ENCODE measurements around the gene AHCYL1.

AHCYL1 gene

DNA sequence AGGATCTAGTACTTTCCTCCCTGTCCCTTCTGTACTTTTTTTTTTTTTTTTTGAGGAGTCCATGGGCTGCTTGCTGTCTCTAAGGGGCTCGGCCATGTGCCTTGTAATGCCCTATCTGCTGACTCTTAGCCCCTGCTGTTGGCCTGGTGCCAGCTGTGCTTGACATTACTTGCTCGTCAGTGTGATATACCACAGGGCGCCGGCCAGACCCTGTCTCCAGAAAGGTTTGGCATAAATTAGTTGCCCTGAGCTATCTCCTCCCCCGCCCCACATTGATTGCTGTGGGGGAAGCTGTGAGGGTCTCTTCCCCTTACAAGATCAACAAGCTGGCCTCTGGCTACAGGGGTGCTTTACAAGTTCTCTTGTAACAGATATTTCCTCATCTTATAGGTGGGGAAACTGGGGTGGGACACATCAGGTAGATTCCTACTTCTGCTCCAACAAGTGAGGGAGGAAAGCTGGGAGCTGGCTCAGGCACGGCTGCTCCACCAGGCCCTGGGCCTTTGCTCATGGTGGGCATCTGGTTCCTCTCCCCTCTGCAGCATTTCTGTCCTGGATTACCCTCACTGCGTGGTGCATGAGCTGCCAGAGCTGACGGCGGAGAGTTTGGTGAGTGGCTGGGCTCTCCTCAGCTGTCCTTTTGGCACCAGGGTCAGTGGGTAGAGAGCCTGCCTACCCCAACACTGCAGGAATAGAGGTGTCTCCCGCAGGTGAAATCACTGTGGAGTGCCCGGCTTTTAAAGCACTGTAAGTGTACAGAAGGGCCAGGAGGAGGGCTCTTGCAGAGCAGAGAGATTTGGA is 65.4 kb downstream of the AHCYL1 start:
- DNase-seq (ENCODE audit: extremely low read depth, low read depth): no peak
- TF ChIP-seq, protein P1, sequence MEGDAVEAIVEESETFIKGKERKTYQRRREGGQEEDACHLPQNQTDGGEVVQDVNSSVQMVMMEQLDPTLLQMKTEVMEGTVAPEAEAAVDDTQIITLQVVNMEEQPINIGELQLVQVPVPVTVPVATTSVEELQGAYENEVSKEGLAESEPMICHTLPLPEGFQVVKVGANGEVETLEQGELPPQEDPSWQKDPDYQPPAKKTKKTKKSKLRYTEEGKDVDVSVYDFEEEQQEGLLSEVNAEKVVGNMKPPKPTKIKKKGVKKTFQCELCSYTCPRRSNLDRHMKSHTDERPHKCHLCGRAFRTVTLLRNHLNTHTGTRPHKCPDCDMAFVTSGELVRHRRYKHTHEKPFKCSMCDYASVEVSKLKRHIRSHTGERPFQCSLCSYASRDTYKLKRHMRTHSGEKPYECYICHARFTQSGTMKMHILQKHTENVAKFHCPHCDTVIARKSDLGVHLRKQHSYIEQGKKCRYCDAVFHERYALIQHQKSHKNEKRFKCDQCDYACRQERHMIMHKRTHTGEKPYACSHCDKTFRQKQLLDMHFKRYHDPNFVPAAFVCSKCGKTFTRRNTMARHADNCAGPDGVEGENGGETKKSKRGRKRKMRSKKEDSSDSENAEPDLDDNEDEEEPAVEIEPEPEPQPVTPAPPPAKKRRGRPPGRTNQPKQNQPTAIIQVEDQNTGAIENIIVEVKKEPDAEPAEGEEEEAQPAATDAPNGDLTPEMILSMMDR (IDR thresholded peaks at IDR 0.05; ENCODE audit: low read depth, low read length, missing control alignments): no peak
- H3K4me3 ChIP-seq (replicated peaks; ENCODE audit: low read depth, low read length): no peak overlapping the region

DNA sequence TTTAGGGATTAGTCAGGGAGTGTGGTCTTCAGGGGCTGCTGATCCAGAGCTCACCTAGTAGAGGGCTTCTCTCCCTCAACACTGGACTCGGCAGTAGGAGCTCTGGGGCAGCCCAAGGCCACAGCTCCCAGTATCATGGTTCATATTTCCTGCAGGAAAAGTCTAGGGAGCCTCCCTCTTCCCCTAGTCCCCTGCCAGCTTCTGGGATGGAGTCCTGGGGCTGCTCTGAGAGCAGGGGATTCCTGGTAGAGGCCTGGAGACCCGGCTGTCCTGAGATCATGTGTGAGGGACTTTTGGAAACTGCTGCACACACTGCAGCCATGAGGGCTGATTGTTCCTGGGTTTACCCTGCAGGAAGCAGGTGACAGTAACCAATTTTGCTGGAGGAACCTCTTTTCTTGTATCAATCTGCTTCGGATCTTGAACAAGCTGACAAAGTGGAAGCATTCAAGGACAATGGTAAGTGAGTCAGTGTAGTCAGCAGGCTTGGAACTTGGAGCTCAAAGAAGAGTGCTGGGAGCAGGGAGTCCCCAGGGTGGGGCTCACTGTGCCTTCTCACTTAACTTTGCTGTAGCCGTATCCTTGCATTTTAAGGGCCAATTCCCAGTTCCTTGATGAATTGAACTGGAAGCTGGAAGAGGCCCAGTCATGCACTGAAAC is 66.2 kb downstream of the AHCYL1 start:
- no peak overlapping the region for H3K4me3 ChIP-seq (replicated peaks; ENCODE audit: low read depth, low read length)
- DNase-seq (ENCODE audit: extremely low read depth, low read depth): no peak
- TF ChIP-seq, protein P1 (IDR thresholded peaks at IDR 0.05; ENCODE audit: low read depth, low read length, missing control alignments): no peak

DNA sequence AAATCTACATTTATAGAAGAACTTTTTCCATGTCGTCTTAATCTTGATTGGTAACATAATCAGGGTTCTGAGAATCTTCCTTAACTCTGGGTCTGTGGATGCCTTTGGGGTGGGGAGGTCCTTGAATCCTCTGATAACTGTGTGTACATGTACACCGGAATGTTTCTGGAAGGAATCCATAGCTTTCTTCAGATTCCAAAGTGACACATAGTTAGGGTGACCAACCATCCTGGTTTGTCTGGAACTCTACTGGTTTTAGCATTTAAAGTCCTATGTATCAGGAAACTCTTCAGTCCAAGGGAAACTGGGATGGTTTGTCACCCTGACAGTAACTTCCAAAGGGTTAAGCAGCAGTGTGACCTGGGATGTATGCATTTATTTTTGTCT is 66.7 kb downstream of the AHCYL1 start:
- TF ChIP-seq, protein P1 (IDR thresholded peaks at IDR 0.05; ENCODE audit: low read depth, low read length, missing control alignments): no peak
- H3K4me3 ChIP-seq (replicated peaks; ENCODE audit: low read depth, low read length): no peak overlapping the region
- no peak for DNase-seq (ENCODE audit: extremely low read depth, low read depth)

GRCh38 chr1:110053552-110054428 is 69.2 kb downstream of the AHCYL1 start:
- H3K4me3 ChIP-seq (replicated peaks; ENCODE audit: low read depth, low read length): no peak overlapping the region
- TF ChIP-seq, protein P1 (IDR thresholded peaks at IDR 0.05; ENCODE audit: low read depth, low read length, missing control alignments): peak; percentile 98
- DNase-seq (ENCODE audit: extremely low read depth, low read depth): no peak

DNA sequence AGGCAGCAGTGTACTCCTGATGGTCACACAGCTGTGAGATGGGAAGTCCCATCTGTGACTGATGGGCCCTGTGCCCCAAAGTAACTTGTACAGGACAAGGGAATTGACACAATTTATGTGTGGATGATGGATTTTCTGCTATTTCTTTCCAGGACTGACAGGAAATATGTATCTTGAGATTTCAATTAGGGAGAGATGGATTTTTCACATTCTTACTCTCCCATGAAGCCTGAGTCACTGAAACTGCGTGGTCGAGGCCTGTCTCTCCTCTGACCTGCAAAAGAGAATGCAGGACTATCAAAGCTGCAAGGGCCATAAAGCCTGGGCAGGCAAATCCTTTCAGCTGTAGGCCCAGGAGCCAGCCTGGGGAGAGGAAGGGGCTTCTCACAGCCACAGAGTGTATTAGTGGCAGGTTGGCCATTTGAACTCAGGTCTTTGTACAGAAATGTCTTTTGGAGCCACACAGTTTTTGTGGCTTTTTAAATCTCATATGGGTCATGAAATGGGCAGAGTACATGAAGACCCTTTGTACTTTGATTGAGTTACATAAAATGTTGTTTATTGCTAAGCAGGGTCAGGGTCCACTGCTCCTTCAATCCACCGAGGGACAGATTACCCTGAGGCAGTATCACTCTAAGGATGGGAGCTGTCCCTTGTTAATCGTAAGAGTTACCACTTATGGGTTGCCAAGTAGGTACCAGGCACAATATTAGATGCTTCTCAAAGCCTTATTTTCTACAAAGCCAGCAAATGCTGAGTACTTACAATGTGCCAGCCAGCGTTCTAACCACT is 71.1 kb downstream of the AHCYL1 start:
- TF ChIP-seq, protein P1 (IDR thresholded peaks at IDR 0.05; ENCODE audit: low read depth, low read length, missing control alignments): no peak
- no peak for DNase-seq (ENCODE audit: extremely low read depth, low read depth)
- no peak overlapping the region for H3K4me3 ChIP-seq (replicated peaks; ENCODE audit: low read depth, low read length)

GRCh38 chr1:110056285-110056683 is 71.7 kb downstream of the AHCYL1 start:
- no peak overlapping the region for H3K4me3 ChIP-seq (replicated peaks; ENCODE audit: low read depth, low read length)
- no peak for DNase-seq (ENCODE audit: extremely low read depth, low read depth)

More at GRCh38 chr1:110056285-110056683, 71.7 kb downstream of the AHCYL1 start:
- TF ChIP-seq, protein P1 (IDR thresholded peaks at IDR 0.05; ENCODE audit: low read depth, low read length, missing control alignments): no peak
